ENCODE measurements around the gene TMTC2.

DNA sequence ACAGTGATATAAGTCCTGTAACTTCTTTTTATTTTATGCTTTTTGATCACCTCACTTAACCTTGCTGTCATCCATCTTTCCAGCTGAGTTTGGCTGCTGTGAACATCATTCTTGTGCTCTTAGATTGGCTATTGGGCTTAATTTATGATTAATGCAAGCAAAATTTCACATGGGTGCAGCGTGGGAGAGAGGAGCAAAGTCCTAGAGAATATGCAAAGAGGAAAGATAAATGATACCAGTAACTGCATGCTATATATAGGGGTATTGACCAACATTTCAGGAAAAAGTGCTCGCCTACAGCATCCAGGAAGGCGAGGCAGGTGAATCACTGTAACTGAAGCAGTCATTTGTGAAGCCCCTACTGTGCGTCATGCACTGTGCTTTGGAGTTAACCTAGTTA, 153.1 kb downstream of the TMTC2 start:
- TF ChIP-seq, protein P1, sequence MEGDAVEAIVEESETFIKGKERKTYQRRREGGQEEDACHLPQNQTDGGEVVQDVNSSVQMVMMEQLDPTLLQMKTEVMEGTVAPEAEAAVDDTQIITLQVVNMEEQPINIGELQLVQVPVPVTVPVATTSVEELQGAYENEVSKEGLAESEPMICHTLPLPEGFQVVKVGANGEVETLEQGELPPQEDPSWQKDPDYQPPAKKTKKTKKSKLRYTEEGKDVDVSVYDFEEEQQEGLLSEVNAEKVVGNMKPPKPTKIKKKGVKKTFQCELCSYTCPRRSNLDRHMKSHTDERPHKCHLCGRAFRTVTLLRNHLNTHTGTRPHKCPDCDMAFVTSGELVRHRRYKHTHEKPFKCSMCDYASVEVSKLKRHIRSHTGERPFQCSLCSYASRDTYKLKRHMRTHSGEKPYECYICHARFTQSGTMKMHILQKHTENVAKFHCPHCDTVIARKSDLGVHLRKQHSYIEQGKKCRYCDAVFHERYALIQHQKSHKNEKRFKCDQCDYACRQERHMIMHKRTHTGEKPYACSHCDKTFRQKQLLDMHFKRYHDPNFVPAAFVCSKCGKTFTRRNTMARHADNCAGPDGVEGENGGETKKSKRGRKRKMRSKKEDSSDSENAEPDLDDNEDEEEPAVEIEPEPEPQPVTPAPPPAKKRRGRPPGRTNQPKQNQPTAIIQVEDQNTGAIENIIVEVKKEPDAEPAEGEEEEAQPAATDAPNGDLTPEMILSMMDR (IDR thresholded peaks at IDR 0.05; ENCODE audit: poor library complexity, severe bottlenecking): no peak
- no peak for TF ChIP-seq POLR2AphosphoS5 (IDR thresholded peaks at IDR 0.05)
- TF ChIP-seq EZH2 (IDR thresholded peaks at IDR 0.05; ENCODE audit: borderline replicate concordance, insufficient read depth, low read length, poor library complexity, severe bottlenecking): no peak
- TF ChIP-seq EP300 (conservative IDR thresholded peaks at IDR 0.05; ENCODE audit: poor library complexity, severe bottlenecking): no peak
- TF ChIP-seq SMC3 (conservative IDR thresholded peaks at IDR 0.05; ENCODE audit: poor library complexity): no peak
- TF ChIP-seq MXI1 (conservative IDR thresholded peaks at IDR 0.05; ENCODE audit: poor library complexity, severe bottlenecking): no peak
